Hepatocyte (in vitro differentiated cells): ENCODE results near the gene TM4SF1.

ENCODE experiments used
- CTCF ChIP-seq: fragments of 200-600 bp; sonication (generic); IDR thresholded peaks from 2 replicates; pipeline ENCODE4 v1.5.1; 2016; ENCODE audit warnings: antibody characterized with exemption, mild to moderate bottlenecking; ENCODE audit not compliant: poor library complexity
- EZH2 ChIP-seq: fragments of 200-600 bp; sonication (generic); IDR thresholded peaks from 2 replicates; pipeline ENCODE4 v1.6.1; 2016; ENCODE audit warnings: antibody characterized with exemption, mild to moderate bottlenecking, borderline replicate concordance
- EZH2phosphoT487 ChIP-seq: fragments of 200-600 bp; sonication (generic); IDR thresholded peaks from one replicate; pipeline ENCODE4 v1.6.1; 2018; ENCODE audit warnings: antibody characterized with exemption, mild to moderate bottlenecking, low read depth, moderate library complexity; ENCODE audit not compliant: unreplicated experiment, severe bottlenecking

- TF ChIP-seq CTCF (no peak), EZH2 (no peak), EZH2phosphoT487 (no peak)
These were observed 8.3 kb upstream of the TM4SF1 start for GRCh38 chr3:149385617-149386298.
